Esophagus muscularis mucosa (tissue), 4 donors: Measurements from ENCODE around the gene PUM2. TPM values are rescaled to one million over a fixed set of nuclear protein-coding genes. Genes with fewer than 3 reads are reported as not detected.

ENCODE experiments used
- DNase-seq: peaks from one replicate; pipeline ENCODE4 v3.0.0-alpha.2; 2017; ENCODE audit errors: extremely low spot score
- H3K27ac ChIP-seq, 4 donors: fragments of 200-600 bp; sonication (generic); replicated peaks in 1 of 4; 1 replicate in 3 of 4; 2 replicates in 1 of 4; pipeline ENCODE4 v1.5.1; 2016 to 2019; ENCODE audit warnings: mild to moderate bottlenecking in 1 of 4
- H3K27me3 ChIP-seq, 4 donors: fragments of 200-600 bp; sonication (generic); one replicate each; pipeline versions ENCODE4 v1.5.1 to v1.6.0; 2016 to 2019
- H3K36me3 ChIP-seq, 4 donors: fragments of 200-600 bp; sonication (generic); one replicate each; pipeline ENCODE4 v1.5.1; 2016 to 2019
- H3K4me1 ChIP-seq, 4 donors: fragments of 200-600 bp; sonication (generic); one replicate each; pipeline ENCODE4 v1.5.1; 2016 to 2019
- H3K4me3 ChIP-seq, 4 donors: fragments of 200-600 bp; sonication (generic); 1 replicate in 2 of 4; 2 replicates in 2 of 4; pipeline ENCODE4 v1.5.1; 2016 to 2019; ENCODE audit warnings: mild to moderate bottlenecking in 4 of 4, moderate library complexity in 1 of 4
- H3K9me3 ChIP-seq, 4 donors: fragments of 200-600 bp; sonication (generic); 1 replicate in 3 of 4; 2 replicates in 1 of 4; pipeline ENCODE4 v1.5.1; 2016 to 2019
- EP300 ChIP-seq: sonication (generic); formaldehyde crosslinking; IDR thresholded peaks from one replicate; pipeline ENCODE4 v1.6.1; 2017; ENCODE audit warnings: antibody characterized with exemption
- POLR2A ChIP-seq: fragments of 450-650 bp; IDR thresholded peaks from one replicate; pipeline ENCODE4 v1.6.1; 2017; ENCODE audit warnings: antibody characterized with exemption, moderate library complexity, mild to moderate bottlenecking, low read depth
- POLR2AphosphoS5 ChIP-seq, 2 donors: sonication (generic); formaldehyde crosslinking; IDR thresholded peaks; one replicate each; pipeline ENCODE4 v1.6.1; 2017; ENCODE audit warnings: antibody characterized with exemption in 2 of 2
- WGBS: methylation state at CpG from one replicate; pipeline ENCODE4 v1.1.5; 2018; 5-methylcytosine and 5-hydroxymethylcytosine counted together
- intact Hi-C: fragments of 100-400 bp; cut with DNase I; formaldehyde crosslinking; loops from one replicate; pipeline ENCODE4 v1.15.1; 2023
- total RNA-seq, 4 donors: library from RNA; depleted of rRNA; stranded (reverse); fragments of >200 nt; gene quantifications; one replicate each; pipeline versions ENCODE4 v1.1.0 to v1.2.1, GENCODE V29; 2016
- TF ChIP-seq, protein P1 (sequence below), 3 experiments: fragments of 200-600 bp in 2 of 3; fragments of 450-650 bp in 1 of 3; sonication (generic) in 2 of 3; IDR thresholded peaks; one replicate each; pipeline ENCODE4 v1.5.1; 2017 to 2019; ENCODE audit warnings: antibody characterized with exemption in 3 of 3, mild to moderate bottlenecking in 2 of 3, moderate library complexity in 1 of 3

Gene PUM2
- total RNA-seq, 4 donors from 2014 or later, result 73.7 to 113 (median 93.1) TPM

DNA sequence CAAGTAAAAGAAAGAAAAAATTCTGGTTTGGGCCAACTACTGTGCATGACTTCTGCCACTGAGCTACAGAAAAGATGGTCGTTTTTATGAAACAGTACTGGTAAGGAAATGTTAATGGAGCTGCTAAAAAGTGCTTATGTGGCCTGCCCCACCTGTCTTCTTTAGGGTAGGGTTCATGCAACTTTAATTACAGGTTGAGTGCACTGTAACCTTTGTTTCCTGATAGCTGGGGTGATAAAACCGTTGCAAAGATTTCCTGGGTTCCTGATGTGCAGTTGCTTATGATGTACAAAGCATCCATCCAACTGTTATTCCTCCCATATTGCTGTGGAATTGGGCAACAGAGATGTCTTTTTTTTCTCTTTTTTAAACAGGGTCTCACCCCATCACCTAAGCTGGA, 34.3 kb upstream of the PUM2 start:
- WGBS, result 73% methylated on average over 2 of the region's 2 CpGs
- Histone ChIP-seq H3K27me3 (no peaks in the 10 kb centered on the region), H3K27ac (no peak overlapping the region), H3K36me3 (no peaks in the 10 kb centered on the region), H3K4me1 (peaks cover 7 to 25% (median 23%) of the 10 kb centered on the region in 4 donors), H3K4me3 (no peak overlapping the region), H3K9me3 (no peaks in the 10 kb centered on the region)
- intact Hi-C loops, result no loop called here
- TF ChIP-seq, protein P1, sequence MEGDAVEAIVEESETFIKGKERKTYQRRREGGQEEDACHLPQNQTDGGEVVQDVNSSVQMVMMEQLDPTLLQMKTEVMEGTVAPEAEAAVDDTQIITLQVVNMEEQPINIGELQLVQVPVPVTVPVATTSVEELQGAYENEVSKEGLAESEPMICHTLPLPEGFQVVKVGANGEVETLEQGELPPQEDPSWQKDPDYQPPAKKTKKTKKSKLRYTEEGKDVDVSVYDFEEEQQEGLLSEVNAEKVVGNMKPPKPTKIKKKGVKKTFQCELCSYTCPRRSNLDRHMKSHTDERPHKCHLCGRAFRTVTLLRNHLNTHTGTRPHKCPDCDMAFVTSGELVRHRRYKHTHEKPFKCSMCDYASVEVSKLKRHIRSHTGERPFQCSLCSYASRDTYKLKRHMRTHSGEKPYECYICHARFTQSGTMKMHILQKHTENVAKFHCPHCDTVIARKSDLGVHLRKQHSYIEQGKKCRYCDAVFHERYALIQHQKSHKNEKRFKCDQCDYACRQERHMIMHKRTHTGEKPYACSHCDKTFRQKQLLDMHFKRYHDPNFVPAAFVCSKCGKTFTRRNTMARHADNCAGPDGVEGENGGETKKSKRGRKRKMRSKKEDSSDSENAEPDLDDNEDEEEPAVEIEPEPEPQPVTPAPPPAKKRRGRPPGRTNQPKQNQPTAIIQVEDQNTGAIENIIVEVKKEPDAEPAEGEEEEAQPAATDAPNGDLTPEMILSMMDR (IDR thresholded peaks at IDR 0.05), result no peak
- no peak for TF ChIP-seq POLR2A
- TF ChIP-seq EP300, result no peak
- no peak for TF ChIP-seq POLR2AphosphoS5 (IDR thresholded peaks at IDR 0.05)
- DNase-seq, result no peak

DNA sequence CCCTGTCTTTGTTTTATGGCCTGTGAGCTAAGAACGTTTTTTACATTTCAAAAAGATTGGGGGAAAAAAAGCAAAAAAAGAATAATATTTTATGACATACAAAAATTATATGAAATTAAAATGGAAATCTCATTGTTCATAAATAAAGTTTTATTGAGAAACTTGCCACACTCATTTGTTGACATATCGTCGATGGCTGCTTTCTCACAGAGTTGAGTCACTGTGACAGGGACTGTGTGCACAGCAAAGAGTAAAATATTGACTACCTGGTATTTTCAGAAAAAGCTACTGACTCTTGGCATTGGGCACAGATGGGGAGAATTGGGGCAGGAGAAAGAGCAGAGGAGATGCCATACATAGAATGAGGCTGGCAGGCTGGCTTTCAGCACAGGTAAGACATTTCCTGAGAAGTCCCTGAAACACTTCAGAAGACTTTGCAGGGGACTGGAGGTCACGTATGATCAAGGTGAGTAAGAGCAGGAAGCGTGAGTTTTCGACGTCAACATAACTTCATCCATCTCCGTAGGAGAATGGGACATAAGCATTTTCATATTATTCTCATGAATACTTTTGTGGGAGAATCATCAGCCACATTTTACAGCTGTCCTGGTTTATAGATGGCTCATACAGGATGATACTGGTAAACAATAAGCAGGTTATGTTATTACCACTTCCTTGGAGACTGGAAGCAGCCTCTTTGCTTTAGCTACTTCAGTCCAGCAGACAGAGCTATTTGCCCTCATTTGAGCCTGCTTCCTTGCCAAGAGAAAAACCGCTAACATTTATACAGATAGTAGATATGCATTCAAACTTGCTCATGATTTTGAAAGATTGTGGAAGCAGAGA, 32.5 kb upstream of the PUM2 start:
- no peak overlapping the region for H3K4me3 ChIP-seq
- no peaks in the 10 kb centered on the region for H3K27me3 ChIP-seq
- no peaks in the 10 kb centered on the region for H3K36me3 ChIP-seq
- H3K4me1 ChIP-seq, result peaks cover 13 to 43% (median 39%) of the 10 kb centered on the region in 4 donors
- no peak for DNase-seq
- no peak overlapping the region for H3K27ac ChIP-seq
- no peaks in the 10 kb centered on the region for H3K9me3 ChIP-seq
- WGBS, result 92% methylated on average over 9 of the region's 9 CpGs
- TF ChIP-seq, protein P1 (IDR thresholded peaks at IDR 0.05), result no peak
- TF ChIP-seq EP300 (no peak), POLR2AphosphoS5 (IDR thresholded peaks at IDR 0.05) (no peak), POLR2A (no peak)
- intact Hi-C loops, result no loop called here

DNA sequence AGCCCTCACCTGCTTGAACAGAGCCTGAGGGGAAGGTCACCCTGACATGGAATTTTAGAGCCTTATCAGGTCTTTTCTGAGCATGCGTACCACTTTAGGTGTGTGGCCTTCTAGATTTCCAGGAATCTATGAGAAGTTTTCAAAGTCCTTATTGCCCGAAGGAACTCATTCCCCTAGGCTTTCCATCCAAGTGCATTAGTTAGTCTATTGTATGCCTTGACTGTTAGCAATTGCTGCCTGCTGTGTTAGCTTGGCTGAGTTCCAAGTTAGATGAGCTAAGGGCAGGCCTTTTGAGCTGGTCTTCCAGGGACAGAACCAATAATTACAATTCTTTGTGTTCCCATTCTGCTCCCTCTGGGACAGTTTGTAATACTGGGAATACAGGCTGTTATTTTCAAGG, 30.8 kb upstream of the PUM2 start:
- Histone ChIP-seq H3K9me3 (no peaks in the 10 kb centered on the region), H3K36me3 (no peaks in the 10 kb centered on the region), H3K4me1 (peaks cover 13 to 44% (median 42%) of the 10 kb centered on the region in 4 donors), H3K27me3 (no peaks in the 10 kb centered on the region), H3K27ac (peak overlapping the region; percentile 20 to 80 (median 73)), H3K4me3 (no peak overlapping the region)
- intact Hi-C loops, result no loop called here
- WGBS, result 51% methylated on average over 2 of the region's 2 CpGs
- TF ChIP-seq, protein P1 (IDR thresholded peaks at IDR 0.05), result no peak
- TF ChIP-seq POLR2A, result no peak
- TF ChIP-seq EP300, result no peak
- no peak for TF ChIP-seq POLR2AphosphoS5 (IDR thresholded peaks at IDR 0.05)
- no peak for DNase-seq

DNA sequence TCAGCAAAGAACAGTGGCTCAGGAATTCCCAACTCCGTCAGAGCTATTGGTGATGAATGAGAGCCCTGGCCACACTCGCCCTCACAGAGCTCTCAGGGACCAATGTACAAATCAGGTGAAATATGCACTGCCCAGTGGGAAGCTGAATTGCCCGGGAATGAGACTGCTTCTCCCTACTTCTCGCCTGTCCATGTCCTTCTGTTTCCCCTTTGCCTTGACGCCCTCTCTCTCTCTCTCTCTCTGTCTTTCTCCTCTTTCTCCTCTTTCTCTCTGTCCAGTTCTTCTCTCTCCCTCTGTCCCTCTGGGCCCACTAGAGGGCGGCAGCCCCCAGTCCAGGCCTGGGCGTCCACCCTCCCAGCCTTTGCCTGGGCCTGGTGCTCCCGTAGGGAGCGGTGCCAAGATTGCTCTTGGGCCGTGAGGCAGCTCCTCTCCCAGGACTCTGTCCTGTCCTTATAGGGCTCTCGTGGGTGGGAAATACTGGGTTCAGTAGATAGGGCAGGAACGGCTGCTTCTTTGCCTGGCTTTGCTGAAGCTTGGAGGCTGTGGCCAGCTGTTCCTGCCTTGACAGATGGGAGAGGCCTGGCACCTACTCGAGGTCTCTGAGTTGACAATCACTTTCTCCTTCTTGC, 28.4 kb upstream of the PUM2 start:
- H3K4me3 ChIP-seq, result no peak overlapping the region
- peak; percentile 94 for DNase-seq
- no peaks in the 10 kb centered on the region for H3K36me3 ChIP-seq
- no peaks in the 10 kb centered on the region for H3K27me3 ChIP-seq
- peaks cover 13 to 44% (median 42%) of the 10 kb centered on the region in 4 donors for H3K4me1 ChIP-seq
- TF ChIP-seq POLR2A (no peak), EP300 (no peak), POLR2AphosphoS5 (IDR thresholded peaks at IDR 0.05) (peak; percentile 81 to 90)
- TF ChIP-seq, protein P1 (IDR thresholded peaks at IDR 0.05), result peak; percentile 79 to 90 (median 83)
- H3K9me3 ChIP-seq, result no peaks in the 10 kb centered on the region
- intact Hi-C loops, result no loop called here
- peak overlapping the region; percentile 72 to 80 (median 74) for H3K27ac ChIP-seq
- WGBS, result 18% methylated on average over 11 of the region's 13 CpGs
